Muscle of arm (tissue), 12 donors: ENCODE measurements around the gene BCL2L12. TPM values are rescaled to one million over a fixed set of nuclear protein-coding genes. Genes with fewer than 3 reads are reported as not detected.

Experiments used
- DNase-seq: peaks from one replicate; pipeline ENCODE4 v3.0.0-alpha.2; 2013
- polyA plus RNA-seq, 12 donors: library from polyadenylated mRNA; unstranded; fragments of 120-200 nt; gene quantifications; one replicate each; pipeline ENCODE4 v1.2.1, GENCODE V29; 2013; ENCODE audit not compliant: insufficient read length in 12 of 12

BCL2L12 gene
- polyA plus RNA-seq, 12 donors: 19.7 to 31.1 (median 25.5) TPM; not detected in 1

DNA sequence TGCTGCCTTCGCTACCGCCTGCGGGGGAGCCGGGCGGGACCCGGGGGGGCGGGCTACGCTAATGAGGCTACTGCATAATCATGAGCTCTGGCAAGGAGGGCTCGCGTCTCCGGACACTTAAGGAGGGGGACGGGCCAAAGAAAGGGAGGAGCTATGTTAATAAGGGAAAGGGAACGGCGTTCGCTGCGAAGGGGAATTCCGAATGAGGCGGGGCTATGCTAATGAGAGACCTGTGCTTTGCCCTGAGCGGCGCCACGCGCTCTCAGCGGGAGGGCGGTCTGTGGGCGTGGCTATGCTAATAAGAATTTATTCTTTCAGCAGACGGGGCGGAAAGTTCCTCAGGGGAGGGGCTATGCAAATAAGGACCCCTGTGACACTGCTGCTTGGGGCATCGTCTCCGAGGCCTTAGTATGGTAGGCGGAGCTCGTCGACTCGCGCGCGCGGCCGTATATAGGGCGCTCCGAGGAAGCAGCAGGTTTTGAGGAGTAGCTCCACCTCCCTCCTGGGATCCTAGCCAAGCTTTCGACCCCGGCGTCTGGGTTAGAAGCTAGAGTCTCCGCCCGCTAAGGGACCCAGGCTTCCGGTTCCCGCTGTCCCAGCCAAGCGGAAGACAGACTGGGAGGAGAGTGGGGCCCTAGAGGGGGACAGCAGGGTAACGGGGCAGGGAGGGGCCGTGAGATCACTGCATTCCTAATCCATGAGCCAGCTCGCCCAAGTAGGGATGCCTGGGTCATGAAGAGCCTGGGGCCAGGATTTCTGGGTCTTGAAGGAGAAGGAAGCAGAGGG lies 25.4 kb upstream of the BCL2L12 start, which contains the start of gene RRAS:
Gene RRAS, minus strand, starts transcription at position 31 of the 786 bp plus-strand sequence. CDS start 45 bp downstream, outside the sequence.
- peak; percentile 100 for DNase-seq

DNA sequence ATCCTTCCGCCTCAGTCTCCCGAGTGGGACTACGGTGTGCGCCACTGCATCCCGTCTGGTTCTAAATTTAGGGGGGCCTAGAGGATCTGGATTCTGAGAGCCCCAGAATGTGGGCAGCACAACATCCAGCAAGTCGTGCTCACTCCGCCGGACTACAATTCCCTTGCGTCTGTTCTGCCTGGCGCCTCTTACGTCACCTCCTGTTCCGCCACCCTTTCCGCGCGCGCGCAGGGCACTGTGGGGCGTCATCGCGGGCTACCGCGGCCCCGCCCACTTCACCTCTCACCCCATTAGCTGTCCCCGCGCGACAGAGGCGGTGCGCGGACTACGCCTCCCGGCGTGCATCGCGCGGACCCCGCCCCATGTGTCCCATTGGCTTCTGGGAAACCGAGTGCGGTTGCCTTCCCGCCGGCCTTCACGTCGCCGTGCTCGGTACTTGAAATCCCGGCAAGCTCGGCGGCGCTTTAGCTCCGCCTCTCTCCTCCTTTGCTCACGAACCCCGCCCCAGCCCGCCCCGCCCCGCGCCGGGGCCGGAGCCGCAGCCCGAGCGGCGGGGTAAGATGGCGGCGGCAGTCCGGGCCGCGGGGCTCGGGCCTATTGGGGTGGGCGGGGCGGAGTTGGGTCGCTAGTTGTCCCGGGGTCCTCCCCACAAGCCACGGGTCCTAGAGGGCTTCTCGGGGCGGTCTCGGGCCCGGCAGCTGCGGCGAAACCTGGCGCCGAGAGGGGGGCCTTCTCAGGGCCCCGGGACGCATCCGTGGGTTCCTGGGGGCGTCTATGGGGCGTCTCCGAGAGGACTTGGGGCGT lies 23.8 kb upstream of the BCL2L12 start, which contains the start of gene SCAF1:
Gene SCAF1, plus strand, starts transcription at position 522 of the 804 bp plus-strand sequence. CDS start 2,818 bp downstream, outside the sequence.
- DNase-seq: peak; percentile 99

DNA sequence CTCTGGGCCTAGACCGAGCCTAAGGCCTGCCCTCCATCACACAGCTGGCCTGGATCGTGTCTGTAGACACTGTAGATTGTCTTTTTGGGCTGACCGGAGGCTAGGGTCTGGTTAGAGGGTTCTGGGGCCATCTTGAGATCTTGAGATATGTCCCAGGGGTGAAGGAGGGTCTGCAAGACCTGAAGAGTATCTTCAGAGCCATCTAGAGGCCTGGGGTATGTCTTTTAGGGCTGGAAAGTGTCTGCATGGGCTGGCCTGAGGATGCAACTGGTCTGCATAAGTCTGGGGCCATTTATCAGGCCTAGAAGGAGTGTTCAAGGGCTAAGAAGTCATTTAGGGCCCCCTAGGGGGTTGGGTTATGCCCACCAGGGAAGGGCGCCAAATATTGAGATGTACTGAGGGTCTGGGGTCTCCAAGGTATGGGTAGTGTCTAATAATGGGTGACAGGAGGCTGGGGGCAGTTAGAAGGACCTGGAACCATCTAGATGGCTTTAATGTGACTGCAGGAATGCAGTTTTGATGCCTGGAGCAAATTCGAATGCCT lies 23.2 kb upstream of the BCL2L12 start:
- no peak for DNase-seq

DNA sequence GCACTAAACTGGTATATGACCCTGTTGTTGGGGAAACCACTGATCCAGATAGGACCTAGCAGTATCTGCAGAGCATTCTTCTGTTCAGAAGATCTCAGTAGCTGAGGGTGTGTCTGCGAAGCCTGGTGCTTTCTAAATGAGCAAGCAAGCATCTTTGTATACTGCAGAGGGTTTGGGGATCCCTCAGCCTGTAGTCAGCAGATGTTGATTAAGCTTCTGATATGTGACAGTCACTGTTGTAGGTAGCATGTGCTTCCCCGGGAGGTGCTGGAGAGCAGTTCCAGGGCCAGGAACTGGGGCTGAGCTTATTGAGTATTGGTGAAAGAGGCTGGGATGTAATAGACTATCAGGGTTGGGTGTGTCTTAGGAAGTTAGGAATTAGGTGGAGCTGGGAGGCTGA lies 22.3 kb upstream of the BCL2L12 start:
- DNase-seq: no peak

DNA sequence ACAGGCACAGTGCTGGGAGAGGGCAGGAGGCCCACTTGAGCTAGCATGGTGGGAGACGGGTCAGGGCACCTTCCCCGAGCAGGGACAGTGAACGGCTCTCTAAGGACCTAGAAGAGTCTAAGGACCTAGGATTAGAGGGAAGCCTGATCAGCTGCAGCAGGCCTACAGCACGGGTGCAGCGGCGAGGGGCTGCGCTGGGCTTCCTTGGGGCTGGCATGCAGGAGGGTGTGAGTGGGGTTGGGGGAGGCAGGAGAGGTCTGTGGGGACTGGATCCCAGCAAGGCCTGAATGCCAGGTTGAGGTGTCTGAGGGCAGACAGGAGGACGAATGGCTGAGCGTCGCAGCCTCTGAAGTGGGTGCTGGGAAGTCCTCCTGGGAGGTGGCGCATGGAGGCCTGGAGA lies 20.1 kb upstream of the BCL2L12 start:
- no peak for DNase-seq

DNA sequence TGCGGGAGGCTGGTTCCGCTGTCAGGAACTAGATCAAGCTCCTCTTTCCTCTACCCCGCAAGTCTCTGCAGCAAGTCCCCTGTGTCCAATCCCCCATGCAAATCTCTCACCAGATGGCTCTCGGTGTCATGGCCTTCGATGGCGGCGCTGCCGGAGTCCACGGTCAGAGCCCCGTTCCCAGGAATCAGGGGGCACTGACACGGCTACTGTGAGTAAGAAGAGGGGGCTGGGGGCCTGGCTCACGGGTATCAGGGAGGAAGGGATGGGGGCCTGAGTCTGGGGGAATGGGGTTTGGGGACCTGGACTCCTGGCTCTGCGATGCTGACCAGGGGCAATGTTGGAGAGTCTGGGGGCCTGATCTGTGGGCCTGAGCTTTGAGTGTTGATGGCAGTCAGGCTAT lies 19.7 kb upstream of the BCL2L12 start:
- DNase-seq: no peak

DNA sequence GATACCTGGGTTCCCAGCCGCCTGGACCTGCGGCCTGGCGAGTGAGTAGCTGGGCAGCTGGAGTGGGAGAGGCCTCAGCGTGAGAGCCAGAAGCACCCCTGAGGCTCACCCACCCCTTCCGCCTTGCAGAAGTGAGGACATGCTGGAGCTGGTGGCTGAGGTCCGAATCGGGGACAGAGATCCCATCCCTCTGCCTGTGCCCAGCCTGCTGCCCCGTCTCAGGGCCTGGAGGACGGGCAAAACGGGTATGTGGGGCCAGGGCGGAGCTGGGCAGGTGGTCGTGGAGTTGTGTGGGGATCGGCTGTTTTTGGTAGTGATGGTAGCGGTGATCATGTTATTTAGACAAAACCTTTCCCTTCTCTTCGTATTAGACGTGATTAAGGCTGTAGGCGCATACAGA lies 19.1 kb upstream of the BCL2L12 start:
- DNase-seq: no peak

DNA sequence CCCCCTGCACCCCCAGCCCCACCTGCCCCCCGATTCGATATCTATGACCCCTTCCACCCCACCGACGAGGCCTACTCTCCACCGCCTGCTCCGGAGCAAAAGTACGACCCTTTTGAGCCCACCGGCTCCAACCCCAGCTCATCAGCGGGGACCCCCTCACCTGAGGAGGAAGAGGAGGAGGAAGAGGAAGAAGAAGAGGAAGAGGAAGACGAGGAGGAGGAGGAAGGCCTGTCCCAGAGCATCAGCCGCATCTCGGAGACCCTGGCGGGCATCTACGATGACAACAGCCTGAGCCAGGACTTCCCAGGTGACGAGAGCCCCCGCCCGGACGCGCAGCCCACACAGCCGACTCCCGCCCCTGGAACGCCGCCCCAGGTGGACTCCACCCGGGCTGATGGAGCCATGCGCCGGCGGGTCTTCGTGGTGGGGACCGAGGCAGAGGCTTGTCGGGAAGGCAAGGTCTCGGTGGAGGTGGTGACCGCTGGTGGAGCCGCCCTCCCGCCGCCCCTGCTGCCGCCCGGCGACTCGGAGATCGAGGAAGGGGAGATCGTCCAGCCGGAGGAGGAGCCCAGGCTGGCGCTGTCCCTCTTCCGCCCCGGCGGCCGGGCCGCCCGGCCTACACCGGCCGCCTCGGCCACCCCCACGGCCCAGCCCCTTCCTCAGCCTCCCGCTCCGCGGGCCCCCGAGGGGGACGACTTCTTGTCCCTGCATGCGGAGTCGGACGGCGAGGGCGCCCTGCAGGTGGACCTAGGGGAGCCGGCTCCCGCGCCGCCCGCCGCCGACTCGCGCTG lies 14.5 kb upstream of the BCL2L12 start:
- DNase-seq: no peak

DNA sequence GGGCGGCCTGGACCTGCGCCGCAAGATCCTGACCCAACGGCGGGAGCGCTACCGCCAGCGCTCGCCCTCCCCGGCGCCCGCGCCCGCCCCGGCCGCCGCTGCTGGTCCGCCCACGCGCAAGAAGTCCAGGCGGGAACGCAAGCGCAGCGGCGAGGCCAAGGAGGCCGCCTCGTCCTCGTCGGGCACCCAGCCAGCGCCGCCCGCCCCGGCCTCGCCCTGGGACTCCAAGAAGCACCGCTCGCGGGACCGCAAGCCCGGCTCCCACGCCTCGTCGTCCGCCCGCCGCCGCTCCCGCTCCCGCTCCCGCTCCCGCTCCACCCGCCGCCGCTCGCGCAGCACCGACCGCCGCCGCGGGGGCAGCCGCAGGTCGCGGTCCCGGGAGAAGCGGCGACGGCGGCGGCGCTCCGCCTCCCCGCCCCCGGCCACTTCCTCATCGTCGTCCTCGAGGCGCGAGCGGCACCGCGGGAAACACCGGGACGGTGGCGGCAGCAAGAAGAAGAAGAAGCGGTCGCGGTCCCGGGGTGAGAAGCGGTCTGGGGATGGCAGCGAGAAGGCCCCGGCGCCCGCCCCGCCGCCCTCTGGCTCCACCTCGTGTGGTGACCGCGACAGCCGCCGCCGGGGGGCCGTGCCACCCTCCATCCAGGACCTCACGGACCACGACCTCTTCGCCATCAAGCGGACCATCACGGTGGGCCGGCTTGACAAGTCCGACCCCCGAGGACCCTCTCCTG lies 13.7 kb upstream of the BCL2L12 start:
- DNase-seq: no peak

DNA sequence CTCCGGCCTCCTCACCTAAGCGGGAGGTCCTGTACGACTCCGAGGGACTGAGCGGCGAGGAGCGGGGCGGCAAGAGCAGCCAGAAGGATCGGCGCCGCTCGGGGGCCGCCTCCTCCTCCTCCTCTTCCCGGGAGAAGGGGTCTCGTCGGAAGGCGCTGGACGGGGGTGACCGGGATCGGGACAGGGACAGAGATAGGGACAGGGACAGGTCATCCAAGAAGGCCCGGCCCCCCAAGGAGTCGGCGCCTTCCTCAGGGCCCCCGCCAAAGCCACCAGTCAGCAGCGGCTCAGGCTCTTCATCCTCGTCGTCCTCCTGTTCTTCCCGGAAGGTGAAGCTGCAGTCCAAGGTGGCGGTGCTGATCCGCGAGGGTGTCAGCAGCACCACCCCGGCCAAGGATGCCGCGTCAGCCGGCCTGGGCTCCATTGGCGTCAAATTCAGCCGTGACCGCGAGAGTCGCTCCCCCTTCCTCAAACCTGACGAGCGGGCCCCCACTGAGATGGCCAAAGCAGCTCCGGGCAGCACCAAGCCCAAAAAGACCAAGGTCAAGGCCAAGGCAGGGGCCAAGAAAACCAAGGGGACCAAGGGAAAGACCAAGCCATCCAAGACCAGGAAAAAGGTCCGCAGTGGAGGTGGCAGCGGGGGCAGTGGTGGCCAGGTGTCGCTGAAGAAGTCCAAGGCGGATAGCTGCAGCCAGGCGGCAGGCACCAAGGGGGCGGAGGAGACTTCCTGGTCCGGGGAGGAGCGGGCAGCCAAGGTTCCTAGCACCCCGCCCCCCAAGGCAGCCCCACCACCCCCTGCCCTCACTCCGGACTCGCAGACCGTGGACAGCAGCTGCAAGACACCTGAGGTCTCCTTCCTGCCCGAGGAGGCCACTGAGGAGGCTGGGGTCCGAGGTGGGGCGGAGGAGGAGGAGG lies 12.9 kb upstream of the BCL2L12 start:
- DNase-seq: no peak

DNA sequence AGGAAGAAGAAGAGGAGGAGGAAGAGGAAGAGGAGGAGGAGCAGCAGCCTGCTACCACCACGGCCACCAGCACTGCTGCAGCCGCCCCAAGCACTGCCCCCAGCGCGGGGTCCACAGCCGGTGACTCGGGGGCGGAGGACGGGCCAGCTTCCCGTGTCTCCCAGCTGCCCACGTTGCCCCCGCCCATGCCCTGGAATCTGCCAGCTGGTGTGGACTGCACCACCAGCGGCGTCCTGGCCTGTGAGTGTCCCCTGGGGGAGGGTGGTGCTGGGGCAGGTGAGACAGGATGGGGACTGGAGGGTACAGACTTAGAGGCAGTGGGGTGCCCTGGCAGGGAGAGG lies 12.3 kb upstream of the BCL2L12 start:
- no peak for DNase-seq

DNA sequence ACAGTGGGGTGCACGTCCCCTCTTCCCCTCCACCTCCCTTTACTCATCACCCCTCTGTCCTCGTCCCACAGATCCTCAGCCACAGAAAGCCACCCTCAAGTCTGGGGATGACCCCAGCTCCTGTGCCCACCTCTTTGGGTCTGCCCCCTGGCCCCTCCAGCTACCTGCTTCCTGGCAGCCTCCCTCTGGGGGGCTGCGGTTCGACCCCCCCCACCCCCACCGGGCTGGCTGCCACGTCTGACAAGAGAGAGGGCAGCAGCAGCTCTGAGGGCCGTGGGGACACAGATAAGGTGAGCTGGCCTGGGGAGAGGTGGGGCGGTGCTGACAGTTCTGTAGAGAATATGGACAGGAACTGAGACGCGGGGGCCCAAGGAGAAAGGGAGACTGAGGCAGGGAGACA lies 11.2 kb upstream of the BCL2L12 start:
- no peak for DNase-seq

DNA sequence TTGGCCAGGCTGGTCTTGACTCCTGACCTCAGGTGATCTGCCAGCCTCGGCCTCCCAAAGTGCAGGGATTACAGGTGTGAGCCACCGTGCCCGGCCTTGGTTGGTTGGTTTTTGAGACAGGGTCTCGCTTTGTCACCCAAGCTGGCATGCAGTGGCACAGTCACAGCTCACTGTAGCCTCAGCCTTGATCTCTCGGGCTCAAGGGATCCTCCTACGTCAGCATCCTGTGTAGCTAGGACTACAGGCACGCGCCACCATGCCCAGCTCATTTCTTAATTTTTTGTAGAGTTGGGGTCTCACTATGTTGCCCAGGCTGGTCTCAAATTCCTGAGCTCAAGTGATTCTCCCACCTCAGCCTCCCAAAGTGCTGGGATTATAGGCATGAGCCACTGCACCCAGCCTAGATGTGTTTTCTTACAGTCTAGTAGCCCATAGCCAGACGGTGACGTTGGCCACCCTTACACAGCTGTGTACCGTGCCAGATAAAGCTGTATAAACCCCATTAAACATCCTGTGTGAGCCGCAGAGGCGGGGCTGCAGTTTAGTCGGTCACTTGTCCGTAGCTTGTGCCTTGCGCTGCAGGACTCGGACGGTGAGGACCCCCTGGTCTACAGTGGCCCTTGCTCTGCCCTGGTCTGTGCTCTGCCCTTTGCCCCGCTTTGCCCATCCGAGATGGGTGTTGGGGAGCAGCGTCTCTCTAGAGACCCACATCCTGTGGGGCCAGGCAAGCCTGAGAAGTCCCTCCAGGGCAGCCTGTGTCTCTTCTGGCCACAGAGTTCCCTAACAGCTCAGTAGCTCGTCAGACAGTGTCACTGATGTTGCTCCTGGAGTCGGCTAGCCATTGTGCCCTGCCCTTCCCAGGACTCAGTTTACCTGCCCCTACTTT lies 9.9 kb upstream of the BCL2L12 start:
- DNase-seq: no peak

DNA sequence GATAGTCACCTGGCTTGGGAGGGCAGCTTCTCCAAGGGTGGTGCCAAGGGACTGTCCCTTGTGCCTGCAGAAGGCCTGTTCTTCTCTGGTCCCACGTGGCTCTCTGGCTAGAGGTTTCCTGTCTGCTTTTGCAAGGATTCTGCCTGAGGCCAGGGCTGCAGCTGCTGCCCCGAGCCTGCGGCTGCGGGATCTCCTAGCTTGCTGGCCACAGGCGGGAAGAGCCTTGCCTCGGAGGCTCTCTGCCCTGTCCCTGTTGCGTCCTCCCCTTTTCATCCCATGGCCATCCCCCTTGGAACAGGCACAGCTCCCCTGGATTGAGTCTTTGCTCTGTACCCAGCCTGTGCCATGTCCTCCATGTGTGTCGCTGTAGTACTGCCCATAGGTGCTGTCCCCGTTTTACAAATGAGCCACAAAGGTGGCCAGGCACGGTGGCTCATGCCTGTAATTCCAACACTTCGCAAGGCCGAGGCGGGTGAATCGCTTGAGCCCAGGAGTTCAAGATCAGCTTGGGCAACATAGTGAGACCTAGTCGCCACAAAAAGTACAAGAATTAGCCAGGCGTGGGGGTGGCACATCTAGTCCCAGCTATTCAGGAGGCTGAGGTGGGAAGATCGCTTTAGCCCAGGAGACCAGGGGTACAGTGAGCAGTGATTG lies 9.2 kb upstream of the BCL2L12 start:
- no peak for DNase-seq

DNA sequence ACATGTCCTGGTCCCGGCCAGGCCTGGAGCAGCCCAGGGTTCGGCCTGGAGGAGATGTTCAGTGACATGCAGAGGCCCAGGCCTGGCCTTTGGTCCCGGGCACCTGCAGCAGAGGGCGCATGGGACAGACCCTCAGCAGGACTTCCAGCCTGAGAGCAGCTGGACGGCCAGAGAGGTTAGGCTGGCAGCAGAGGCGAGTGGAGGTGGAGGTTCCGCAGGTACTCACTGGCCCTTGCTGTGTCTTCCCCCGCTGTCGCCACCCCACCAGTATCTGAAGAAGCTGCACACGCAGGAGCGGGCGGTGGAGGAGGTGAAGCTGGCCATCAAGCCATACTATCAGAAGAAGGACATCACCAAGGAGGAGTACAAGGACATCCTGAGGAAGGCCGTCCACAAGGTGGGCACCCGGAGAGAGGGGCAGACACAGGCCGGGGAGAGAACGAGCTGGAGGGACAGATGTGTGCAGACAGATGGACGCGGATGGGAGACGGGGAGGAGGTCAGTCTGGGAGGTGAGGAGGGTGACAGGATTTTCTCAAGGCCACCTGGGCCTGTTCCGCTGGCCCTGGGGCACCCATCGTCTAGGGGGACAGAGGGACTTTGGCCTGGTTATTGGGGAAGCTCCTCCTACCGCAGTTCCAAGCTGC lies 8.1 kb upstream of the BCL2L12 start:
- DNase-seq: no peak

DNA sequence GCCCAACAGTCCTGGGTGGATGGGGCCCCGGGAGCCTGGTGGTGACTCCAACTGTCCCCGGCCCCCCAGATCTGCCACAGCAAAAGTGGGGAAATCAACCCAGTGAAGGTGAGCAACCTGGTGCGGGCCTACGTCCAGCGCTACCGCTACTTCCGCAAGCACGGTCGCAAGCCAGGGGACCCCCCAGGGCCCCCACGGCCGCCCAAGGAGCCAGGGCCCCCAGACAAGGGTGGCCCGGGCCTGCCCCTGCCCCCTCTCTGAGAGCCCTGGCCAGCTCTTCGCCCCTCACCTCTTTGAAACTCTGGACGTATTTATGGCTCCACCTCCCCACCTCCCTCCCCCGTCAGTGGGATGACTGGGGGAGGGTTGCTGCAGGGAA lies 7.6 kb upstream of the BCL2L12 start:
- DNase-seq: no peak

DNA sequence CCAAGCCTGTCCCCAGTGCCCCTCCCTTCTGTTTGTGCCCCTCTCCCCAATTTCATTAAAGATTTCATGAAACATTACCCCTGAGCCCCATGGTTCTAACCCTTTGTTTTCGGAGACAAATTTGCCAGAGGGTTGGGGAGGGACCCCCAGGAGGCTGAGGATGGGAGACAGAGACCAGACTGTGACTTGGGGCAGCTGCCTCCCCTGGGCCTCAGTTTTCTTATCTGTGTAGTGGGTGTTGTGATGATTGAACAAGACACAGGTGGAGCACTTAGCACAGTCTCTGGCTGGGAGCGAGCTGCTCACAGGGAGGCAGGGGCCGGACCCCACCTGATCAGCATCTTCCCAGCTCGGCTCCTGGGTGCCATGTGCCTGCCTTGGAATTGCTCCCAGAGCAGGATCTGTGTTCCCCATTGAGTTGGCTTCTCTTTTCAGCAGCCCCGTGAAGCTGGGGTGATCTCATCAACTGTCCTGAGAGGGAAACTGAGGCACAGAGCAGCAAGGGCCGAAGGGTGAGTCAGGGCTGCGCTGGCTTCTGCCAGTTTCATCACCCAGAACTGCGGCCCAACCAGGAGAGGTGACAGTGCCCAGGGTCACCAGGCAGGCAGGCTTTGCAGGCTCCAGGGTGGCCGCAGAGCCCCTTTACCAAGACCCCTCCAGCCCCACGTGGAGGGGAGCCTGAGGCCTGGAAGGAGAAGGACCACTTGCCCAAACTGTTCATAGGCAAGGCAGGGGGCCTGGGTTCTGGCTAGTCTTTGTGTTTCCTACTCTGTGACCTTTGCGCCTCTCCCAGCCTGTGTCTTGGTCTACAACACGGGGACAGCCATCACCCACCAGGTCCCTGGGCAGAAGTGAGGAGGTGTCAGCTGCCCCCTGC lies 6.9 kb upstream of the BCL2L12 start:
- no peak for DNase-seq
